ENCODE data around the gene LRRC25. TPM values are rescaled to one million over a fixed set of nuclear protein-coding genes. Genes with fewer than 3 reads are reported as not detected.

Gene LRRC25
- total RNA-seq, 1 experiment from 2014 or later: 0.76 TPM

- Histone ChIP-seq H3K4me3 (ENCODE audit: insufficient read depth, low read depth, low read length) (no peak overlapping the region), H3K27me3 (ENCODE audit: control insufficient read depth, insufficient read depth, low read length) (no peaks in the 10 kb centered on the region), H3K36me3 (replicated peaks; ENCODE audit: control insufficient read depth, insufficient read depth, low read length) (peaks cover 9% of the 10 kb centered on the region)
- peak; percentile 77 for DNase-seq
Measured at GRCh38 chr19:18431351-18432197, 34.2 kb upstream of the LRRC25 start.

DNA sequence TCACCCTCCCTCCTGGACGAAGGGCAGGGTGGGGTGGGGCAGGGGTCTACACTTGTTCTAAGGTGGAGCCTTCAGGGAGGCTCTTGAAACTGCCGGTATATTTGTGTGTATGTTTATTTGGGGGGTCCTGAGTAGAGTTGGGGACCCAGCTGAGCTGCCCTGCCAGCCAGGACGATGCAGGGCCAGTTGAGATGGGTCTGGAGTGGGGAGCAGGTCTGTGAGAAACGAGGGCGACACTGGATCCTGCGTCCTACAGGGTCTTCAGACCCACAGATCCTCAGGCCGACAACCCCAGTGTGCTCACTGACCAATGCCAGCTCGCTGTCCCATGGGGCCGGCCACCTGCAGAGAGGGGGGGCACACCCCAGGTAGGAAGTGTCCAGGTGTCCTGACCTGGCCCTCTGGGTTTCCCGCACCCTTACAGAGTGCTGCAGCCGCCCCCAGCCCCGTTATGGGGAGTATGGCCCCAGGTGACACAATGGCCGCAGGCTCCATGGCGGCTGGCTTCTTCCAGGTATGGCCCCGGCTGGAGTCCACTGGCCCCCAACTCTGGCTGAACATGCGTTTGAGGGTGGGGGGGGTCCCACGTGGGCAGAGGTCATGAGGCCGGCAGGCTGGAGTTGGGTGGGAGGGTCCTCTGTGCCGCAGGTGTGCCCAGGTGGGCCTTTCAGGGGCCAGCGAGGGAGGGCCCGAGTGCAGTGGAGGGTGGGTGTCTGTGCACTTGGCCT, 33.2 kb upstream of the LRRC25 start:
- DNase-seq: no peak
- Histone ChIP-seq H3K4me3 (ENCODE audit: insufficient read depth, low read depth, low read length) (no peak overlapping the region), H3K27me3 (ENCODE audit: control insufficient read depth, insufficient read depth, low read length) (no peaks in the 10 kb centered on the region), H3K36me3 (replicated peaks; ENCODE audit: control insufficient read depth, insufficient read depth, low read length) (no peaks in the 10 kb centered on the region; the same call in 1 of the 2 replicates)

GRCh38 chr19:18429717-18430416, 32.4 kb upstream of the LRRC25 start:
- Histone ChIP-seq H3K4me3 (ENCODE audit: insufficient read depth, low read depth, low read length) (peak overlapping the region; percentile 51), H3K27me3 (ENCODE audit: control insufficient read depth, insufficient read depth, low read length) (no peaks in the 10 kb centered on the region), H3K36me3 (replicated peaks; ENCODE audit: control insufficient read depth, insufficient read depth, low read length) (no peaks in the 10 kb centered on the region; the same call in 1 of the 2 replicates)
- DNase-seq: no peak

DNA sequence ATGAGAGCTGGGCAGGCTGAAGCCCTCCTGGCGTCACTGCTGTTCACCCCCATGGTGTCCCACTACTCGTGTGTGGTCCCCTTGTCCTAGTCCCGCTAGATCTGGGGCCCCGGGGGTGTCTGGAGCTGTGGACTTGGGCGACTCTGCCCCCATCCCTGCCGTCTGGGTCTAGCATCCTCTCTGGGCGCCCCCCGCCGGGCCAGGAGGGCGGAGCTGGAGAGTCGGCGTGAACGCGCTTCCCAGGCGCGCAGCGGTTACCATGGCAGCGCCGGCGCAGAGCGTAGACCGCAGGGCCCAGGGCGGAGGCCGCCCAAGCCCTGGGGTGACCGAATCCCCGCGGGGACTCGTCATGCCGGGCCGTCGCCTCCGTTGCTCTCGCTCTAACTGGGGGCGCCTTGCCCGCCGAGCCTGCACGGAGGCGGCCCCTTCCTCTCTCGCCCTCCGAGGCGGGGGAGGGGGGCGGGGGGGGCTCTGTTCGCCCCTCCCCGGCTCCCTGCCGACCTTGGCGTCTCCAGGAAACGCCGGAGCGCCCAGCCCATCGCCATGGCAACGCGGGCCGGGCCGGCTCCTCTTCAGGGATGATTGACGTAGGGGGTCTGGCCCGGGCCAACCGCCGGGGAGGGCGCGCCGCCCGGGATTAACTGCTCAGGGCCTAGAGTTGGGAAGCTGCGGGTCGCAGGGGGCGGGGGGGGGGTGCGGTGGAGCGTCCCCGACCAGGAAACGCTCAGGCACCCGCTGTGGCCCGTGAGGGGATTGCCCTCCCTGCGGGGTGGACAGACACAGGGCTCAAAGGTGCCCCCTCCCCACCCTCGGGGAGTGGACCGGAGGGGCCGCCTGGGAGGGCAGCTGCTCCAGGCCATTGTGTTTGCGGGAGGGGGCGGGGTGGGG, 31.6 kb upstream of the LRRC25 start:
- peak; percentile 99 for DNase-seq
- Histone ChIP-seq H3K27me3 (ENCODE audit: control insufficient read depth, insufficient read depth, low read length) (no peaks in the 10 kb centered on the region), H3K36me3 (replicated peaks; ENCODE audit: control insufficient read depth, insufficient read depth, low read length) (no peaks in the 10 kb centered on the region), H3K4me3 (ENCODE audit: insufficient read depth, low read depth, low read length) (peak overlapping the region; percentile 51)

- Histone ChIP-seq H3K36me3 (replicated peaks; ENCODE audit: control insufficient read depth, insufficient read depth, low read length) (no peaks in the 10 kb centered on the region), H3K4me3 (ENCODE audit: insufficient read depth, low read depth, low read length) (no peak overlapping the region), H3K27me3 (ENCODE audit: control insufficient read depth, insufficient read depth, low read length) (no peaks in the 10 kb centered on the region)
- no peak for DNase-seq
Measured at GRCh38 chr19:18428173-18428786, 30.9 kb upstream of the LRRC25 start.

- no peak for DNase-seq
- Histone ChIP-seq H3K4me3 (ENCODE audit: insufficient read depth, low read depth, low read length) (no peak overlapping the region), H3K27me3 (ENCODE audit: control insufficient read depth, insufficient read depth, low read length) (no peaks in the 10 kb centered on the region), H3K36me3 (replicated peaks; ENCODE audit: control insufficient read depth, insufficient read depth, low read length) (no peaks in the 10 kb centered on the region)
Measured at GRCh38 chr19:18427743-18428113, 30.3 kb upstream of the LRRC25 start.

GRCh38 chr19:18427080-18427742, 29.8 kb upstream of the LRRC25 start:
- no peaks in the 10 kb centered on the region for H3K36me3 ChIP-seq (replicated peaks; ENCODE audit: control insufficient read depth, insufficient read depth, low read length)
- no peak overlapping the region for H3K4me3 ChIP-seq (ENCODE audit: insufficient read depth, low read depth, low read length)
- no peak for DNase-seq
- H3K27me3 ChIP-seq (ENCODE audit: control insufficient read depth, insufficient read depth, low read length): no peaks in the 10 kb centered on the region

GRCh38 chr19:18426416-18426767, 29.0 kb upstream of the LRRC25 start:
- DNase-seq: peak; percentile 49
- Histone ChIP-seq H3K36me3 (replicated peaks; ENCODE audit: control insufficient read depth, insufficient read depth, low read length) (no peaks in the 10 kb centered on the region), H3K27me3 (ENCODE audit: control insufficient read depth, insufficient read depth, low read length) (no peaks in the 10 kb centered on the region), H3K4me3 (ENCODE audit: insufficient read depth, low read depth, low read length) (no peak overlapping the region)

DNA sequence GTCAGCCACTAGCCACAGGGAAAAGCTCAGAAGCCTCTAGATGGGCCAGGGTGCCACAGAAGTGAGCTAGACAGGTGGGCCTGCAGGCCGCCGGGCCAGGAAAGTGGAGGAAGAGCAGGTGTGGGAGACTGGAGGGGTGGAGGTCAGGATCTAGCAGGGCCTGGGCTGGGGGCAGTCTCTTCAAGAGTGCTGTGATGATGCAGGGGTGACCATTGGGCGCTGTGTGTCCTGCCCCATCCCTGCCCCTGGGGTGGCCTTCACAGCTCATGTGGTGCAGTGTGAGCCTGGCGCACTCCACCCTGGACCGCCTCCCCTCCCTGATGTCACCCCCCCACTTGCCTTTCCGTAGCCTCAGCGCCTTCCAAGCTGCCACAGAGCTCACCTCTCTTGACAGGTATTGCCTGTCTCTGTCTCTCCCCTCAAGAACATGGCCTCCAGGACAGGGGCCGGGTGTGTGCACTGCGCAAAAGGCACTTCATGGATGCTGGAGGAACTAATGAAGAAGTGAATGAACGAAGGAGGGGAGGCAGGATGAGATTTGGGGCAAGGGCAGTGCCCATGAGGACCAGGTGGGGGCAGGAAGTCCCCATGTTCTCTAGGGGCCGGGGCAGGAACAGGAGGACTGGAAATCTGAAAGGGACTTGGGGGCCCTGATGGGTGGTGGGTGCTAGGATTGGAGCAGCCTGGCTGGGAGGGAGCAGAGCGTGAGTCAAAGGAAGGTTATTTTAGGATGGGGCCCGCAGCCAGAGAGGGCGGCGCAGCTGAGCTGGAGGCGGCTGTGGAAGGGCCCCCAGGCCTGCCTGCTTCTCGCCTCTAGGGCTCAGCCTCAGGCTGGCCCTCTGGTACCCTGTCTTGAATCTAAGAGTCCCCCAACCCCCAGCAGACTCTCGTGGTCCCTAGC, 28.3 kb upstream of the LRRC25 start:
- Histone ChIP-seq H3K27me3 (ENCODE audit: control insufficient read depth, insufficient read depth, low read length) (peaks cover 2% of the 10 kb centered on the region; the same call in 1 of the 2 replicates), H3K4me3 (ENCODE audit: insufficient read depth, low read depth, low read length) (no peak overlapping the region), H3K36me3 (replicated peaks; ENCODE audit: control insufficient read depth, insufficient read depth, low read length) (no peaks in the 10 kb centered on the region)
- DNase-seq: peak; percentile 63

- Histone ChIP-seq H3K27me3 (ENCODE audit: control insufficient read depth, insufficient read depth, low read length) (peaks cover 7% of the 10 kb centered on the region), H3K36me3 (replicated peaks; ENCODE audit: control insufficient read depth, insufficient read depth, low read length) (no peaks in the 10 kb centered on the region), H3K4me3 (ENCODE audit: insufficient read depth, low read depth, low read length) (no peak overlapping the region)
- no peak for DNase-seq
Measured at GRCh38 chr19:18424890-18425514, 27.6 kb upstream of the LRRC25 start.

DNA sequence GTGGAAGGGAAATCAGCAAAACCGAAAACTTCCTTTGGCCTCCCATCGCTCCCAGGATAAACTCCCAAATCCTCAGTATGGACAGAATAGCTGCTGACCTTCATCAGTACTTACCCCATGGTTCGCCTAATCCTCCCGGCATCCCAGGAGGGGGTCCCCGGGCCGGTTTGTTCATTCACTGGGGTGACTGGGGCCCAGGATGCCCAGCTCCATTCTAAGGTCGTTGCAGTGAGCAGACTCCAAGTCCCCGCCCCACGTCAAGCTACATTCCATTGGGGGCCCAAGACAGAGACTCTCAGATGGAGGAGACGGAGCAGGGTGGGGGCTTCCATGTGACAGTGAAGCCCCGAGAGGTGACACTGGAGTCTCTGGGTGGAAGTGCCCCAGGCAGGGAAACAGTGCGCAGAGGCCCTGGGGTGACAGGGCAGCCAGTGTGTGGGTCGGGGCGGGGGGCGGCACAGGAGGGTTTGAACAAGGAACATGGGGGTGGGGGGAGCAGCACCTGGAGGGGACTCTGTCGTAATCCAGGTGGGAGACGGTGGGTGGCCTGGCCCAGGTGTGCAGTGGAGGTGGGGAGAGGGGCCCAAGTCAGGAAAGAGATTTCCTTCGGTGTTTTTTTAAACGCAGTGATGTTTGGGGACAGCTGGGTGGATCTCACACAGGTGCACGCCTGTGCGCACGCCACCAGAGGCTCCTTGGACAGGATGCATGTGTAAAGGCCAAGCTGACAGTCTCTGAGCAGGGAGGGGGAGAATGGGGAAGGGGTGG, 26.9 kb upstream of the LRRC25 start:
- Histone ChIP-seq H3K36me3 (replicated peaks; ENCODE audit: control insufficient read depth, insufficient read depth, low read length) (no peaks in the 10 kb centered on the region), H3K27me3 (ENCODE audit: control insufficient read depth, insufficient read depth, low read length) (peaks cover 10% of the 10 kb centered on the region), H3K4me3 (ENCODE audit: insufficient read depth, low read depth, low read length) (no peak overlapping the region)
- peak; percentile 74 for DNase-seq

Data from H7 (cell line).